ENCODE measurements around the gene RAPGEF6.
A peak's percentile ranks its signal among the peaks of the same experiment; 100 is the strongest.

Gene RAPGEF6

GRCh38 chr5:131534974-131535373, 100.1 kb downstream of the RAPGEF6 start:
- no peak overlapping the region for H3K9ac ChIP-seq
- H3K9me3 ChIP-seq, result no peaks in the 10 kb centered on the region; the same call in 1 of the 2 replicates
- no peaks in the 10 kb centered on the region; the same call in 1 of the 2 replicates for H4K20me1 ChIP-seq
- H3K36me3 ChIP-seq, result peaks cover 26% of the 10 kb centered on the region
- no peak for TF ChIP-seq Cebpa-rat (IDR thresholded peaks at IDR 0.05)
- H3K27me3 ChIP-seq, result no peaks in the 10 kb centered on the region
- no peak overlapping the region for H3K27ac ChIP-seq
- H3K4me3 ChIP-seq, result no peak overlapping the region
- peaks cover 33% of the 10 kb centered on the region for H3K4me1 ChIP-seq
- H3K4me2 ChIP-seq, result no peak overlapping the region

GRCh38 chr5:131533836-131534235, 101.2 kb downstream of the RAPGEF6 start:
- H3K4me3 ChIP-seq, result no peak overlapping the region
- no peak overlapping the region for H3K4me2 ChIP-seq
- no peaks in the 10 kb centered on the region for H3K9me3 ChIP-seq
- peaks cover 40% of the 10 kb centered on the region for H3K4me1 ChIP-seq
- no peak for TF ChIP-seq Cebpa-rat (IDR thresholded peaks at IDR 0.05)
- no peaks in the 10 kb centered on the region for H3K27me3 ChIP-seq
- no peak overlapping the region for H3K27ac ChIP-seq
- no peak overlapping the region for H3K9ac ChIP-seq
- H3K36me3 ChIP-seq, result peaks cover 27% of the 10 kb centered on the region
- H4K20me1 ChIP-seq, result no peaks in the 10 kb centered on the region; the same call in 1 of the 2 replicates

- Histone ChIP-seq H3K36me3 (peaks cover 15% of the 10 kb centered on the region; the same call in 1 of the 2 replicates), H3K9me3 (no peaks in the 10 kb centered on the region), H3K27ac (no peak overlapping the region), H4K20me1 (no peaks in the 10 kb centered on the region; the same call in 1 of the 2 replicates), H3K27me3 (no peaks in the 10 kb centered on the region), H3K4me2 (no peak overlapping the region), H3K9ac (no peak overlapping the region), H3K4me1 (peaks cover 34% of the 10 kb centered on the region), H3K4me3 (no peak overlapping the region)
- no peak for TF ChIP-seq Cebpa-rat (IDR thresholded peaks at IDR 0.05)
Measured at GRCh38 chr5:131532031-131532640, 102.9 kb downstream of the RAPGEF6 start.

GRCh38 chr5:131530706-131531331, 104.2 kb downstream of the RAPGEF6 start:
- no peaks in the 10 kb centered on the region; the same call in 1 of the 2 replicates for H4K20me1 ChIP-seq
- peaks cover 15% of the 10 kb centered on the region; the same call in 1 of the 2 replicates for H3K36me3 ChIP-seq
- H3K27ac ChIP-seq, result no peak overlapping the region
- H3K4me1 ChIP-seq, result peaks cover 34% of the 10 kb centered on the region
- TF ChIP-seq Cebpa-rat (IDR thresholded peaks at IDR 0.05), result no peak
- no peak overlapping the region for H3K4me3 ChIP-seq
- no peaks in the 10 kb centered on the region for H3K27me3 ChIP-seq
- no peak overlapping the region for H3K9ac ChIP-seq
- no peak overlapping the region for H3K4me2 ChIP-seq
- H3K9me3 ChIP-seq, result no peaks in the 10 kb centered on the region

- no peak overlapping the region for H3K9ac ChIP-seq
- no peak for TF ChIP-seq Cebpa-rat (IDR thresholded peaks at IDR 0.05)
Measured at GRCh38 chr5:131528682-131529081, 106.3 kb downstream of the RAPGEF6 start.

GRCh38 chr5:131525805-131526204, 109.2 kb downstream of the RAPGEF6 start:
- Histone ChIP-seq H3K4me2 (peak overlapping the region; percentile 29), H3K27me3 (no peaks in the 10 kb centered on the region), H3K9ac (no peak overlapping the region), H3K36me3 (peaks cover 16% of the 10 kb centered on the region; the same call in 1 of the 2 replicates), H3K27ac (no peak overlapping the region), H3K4me3 (no peak overlapping the region), H3K9me3 (no peaks in the 10 kb centered on the region), H3K4me1 (peaks cover 27% of the 10 kb centered on the region), H4K20me1 (no peaks in the 10 kb centered on the region)
- no peak for TF ChIP-seq Cebpa-rat (IDR thresholded peaks at IDR 0.05)

More at GRCh38 chr5:131528682-131529081, 106.3 kb downstream of the RAPGEF6 start:
- H3K36me3 ChIP-seq, result peaks cover 12% of the 10 kb centered on the region; the same call in 1 of the 2 replicates
- no peak overlapping the region for H3K4me2 ChIP-seq
- H3K27ac ChIP-seq, result no peak overlapping the region
- H4K20me1 ChIP-seq, result no peaks in the 10 kb centered on the region; the same call in 1 of the 2 replicates
- no peaks in the 10 kb centered on the region for H3K9me3 ChIP-seq
- peaks cover 38% of the 10 kb centered on the region for H3K4me1 ChIP-seq
- H3K4me3 ChIP-seq, result no peak overlapping the region
- H3K27me3 ChIP-seq, result no peaks in the 10 kb centered on the region

- Histone ChIP-seq H3K9ac (no peak overlapping the region), H3K36me3 (peaks cover 21% of the 10 kb centered on the region), H3K4me2 (no peak overlapping the region), H3K4me1 (peaks cover 23% of the 10 kb centered on the region), H3K27ac (no peak overlapping the region), H4K20me1 (no peaks in the 10 kb centered on the region), H3K9me3 (no peaks in the 10 kb centered on the region), H3K4me3 (no peak overlapping the region), H3K27me3 (no peaks in the 10 kb centered on the region)
- TF ChIP-seq Cebpa-rat (IDR thresholded peaks at IDR 0.05), result no peak
Measured at GRCh38 chr5:131524431-131524830, 110.6 kb downstream of the RAPGEF6 start.

- Histone ChIP-seq H3K9ac (no peak overlapping the region), H3K4me3 (no peak overlapping the region), H3K36me3 (peaks cover 25% of the 10 kb centered on the region), H3K4me2 (no peak overlapping the region), H3K4me1 (peaks cover 15% of the 10 kb centered on the region), H4K20me1 (no peaks in the 10 kb centered on the region), H3K27ac (no peak overlapping the region), H3K27me3 (no peaks in the 10 kb centered on the region), H3K9me3 (no peaks in the 10 kb centered on the region)
- TF ChIP-seq Cebpa-rat (IDR thresholded peaks at IDR 0.05), result no peak
Measured at GRCh38 chr5:131523500-131524185, 111.4 kb downstream of the RAPGEF6 start.

- H3K27me3 ChIP-seq, result no peaks in the 10 kb centered on the region
- peaks cover 23% of the 10 kb centered on the region for H3K4me1 ChIP-seq
- no peak overlapping the region for H3K9ac ChIP-seq
- no peak overlapping the region for H3K4me2 ChIP-seq
- no peak for TF ChIP-seq Cebpa-rat (IDR thresholded peaks at IDR 0.05)
- H3K27ac ChIP-seq, result no peak overlapping the region
- peaks cover 29% of the 10 kb centered on the region for H3K36me3 ChIP-seq
- H3K9me3 ChIP-seq, result no peaks in the 10 kb centered on the region
- H3K4me3 ChIP-seq, result no peak overlapping the region
- no peaks in the 10 kb centered on the region for H4K20me1 ChIP-seq
Measured at GRCh38 chr5:131521252-131521651, 113.8 kb downstream of the RAPGEF6 start.

- no peak for TF ChIP-seq Cebpa-rat (IDR thresholded peaks at IDR 0.05)
- Histone ChIP-seq H3K4me1 (peaks cover 45% of the 10 kb centered on the region), H3K9ac (peak overlapping the region; percentile 44; the same call in 1 of the 2 replicates), H3K36me3 (peaks cover 46% of the 10 kb centered on the region), H3K27me3 (no peaks in the 10 kb centered on the region), H4K20me1 (no peaks in the 10 kb centered on the region; the same call in 1 of the 2 replicates), H3K27ac (peak overlapping the region; percentile 74), H3K4me3 (peak overlapping the region; percentile 53), H3K9me3 (no peaks in the 10 kb centered on the region), H3K4me2 (peak overlapping the region; percentile 79)
Measured at GRCh38 chr5:131515348-131515747, 119.7 kb downstream of the RAPGEF6 start.
